ENCODE measurements around the gene PTPRK. TPM values are rescaled to one million over a fixed set of nuclear protein-coding genes. Genes with fewer than 3 reads are reported as not detected.

PTPRK gene
- total and polyA plus RNA-seq, 2 of the 13 experiments (the other 11 are each of a cell fraction or from before 2014, with no cell fraction given): 43.6 to 98.3 TPM

GRCh38 chr6:128171182-128171581 is 349.2 kb downstream of the PTPRK start:
- ATAC-seq (no peak), DNase-seq (ENCODE audit: low spot score) (no peak), FAIRE-seq (no peak)
- no peak for TF ChIP-seq REST (IDR thresholded peaks at IDR 0.05; ENCODE audit: borderline replicate concordance in 1 of 2, low read depth in 1 of 2, low read length in 2 of 2)
- TF ChIP-seq ZNF816 (CRISPR knock-in tag; IDR thresholded peaks at IDR 0.05; ENCODE audit: borderline replicate concordance): no peak
- TF ChIP-seq MAFF (IDR thresholded peaks at IDR 0.05; ENCODE audit: low read depth, low read length): no peak
- Histone ChIP-seq H3K4me1 (ENCODE audit: insufficient read depth, low read length) (peaks cover 7% of the 10 kb centered on the region; the same call in 1 of the 2 replicates), H2AFZ (ENCODE audit: low read length) (no peak overlapping the region), H3K27ac (ENCODE audit: extremely low read length, insufficient read depth, low read length) (no peak overlapping the region), H3K27me3 (ENCODE audit: control insufficient read depth in 1 of 2, insufficient read depth in 2 of 2, low read length in 2 of 2) (no peaks in the 10 kb centered on the region), H3K9me3 (ENCODE audit: low read length) (no peaks in the 10 kb centered on the region), H3K4me2 (ENCODE audit: low read depth, low read length) (no peak overlapping the region), H3K9ac (ENCODE audit: insufficient read depth, low read depth, low read length) (no peak overlapping the region), H3K79me2 (ENCODE audit: insufficient read depth, low read length) (no peaks in the 10 kb centered on the region), H3K4me3 (replicated peaks in 1 of 3; ENCODE audit: insufficient read depth in 1 of 3, low read depth in 2 of 3, low read length in 3 of 3) (no peak overlapping the region), H4K20me1 (ENCODE audit: insufficient read depth, low read length) (no peaks in the 10 kb centered on the region), H3K36me3 (replicated peaks in 1 of 2; ENCODE audit: control insufficient read depth in 1 of 2, insufficient read depth in 2 of 2, low read length in 2 of 2) (peaks cover 2 to 5% of the 10 kb centered on the region in 2 experiments; a peak in 4 of 5 replicates)
- intact Hi-C loops (cut with micrococcal nuclease; ENCODE audit: unreplicated experiment) (no loop called here), in situ Hi-C loops (cut with HindIII; ENCODE audit: extremely low pct_ligation_motif_present, low pct_unique_long_range_greater_than_20kb) (no loop called here)
- ChIA-PET POLR2A (no interaction called here), CTCF (ENCODE audit: low intra/inter-chr PET ratio, low total read pairs) (no interaction called here)
- no TSS peak for BruUV-seq (replicated peaks)
- 100% methylated on average over 4 of the region's 4 CpGs for WGBS (ENCODE audit: low lambda C conversion rate)

- TF ChIP-seq STAG1 (CRISPR knock-in tag; IDR thresholded peaks at IDR 0.05) (peak; percentile 12; the same call in 1 of the 2 replicates), ATF7-NPFF (CRISPR knock-in tag; IDR thresholded peaks at IDR 0.05; ENCODE audit: low read depth) (no peak), NFE2L2 (IDR thresholded peaks at IDR 0.05; ENCODE audit: low read length) (peak; percentile 28; the same call in 1 of the 2 replicates), ZNF326 (CRISPR knock-in tag; IDR thresholded peaks at IDR 0.05; ENCODE audit: borderline replicate concordance) (no peak), ZFP37 (CRISPR knock-in tag; IDR thresholded peaks at IDR 0.05; ENCODE audit: borderline replicate concordance) (no peak), ZNF703 (CRISPR knock-in tag; IDR thresholded peaks at IDR 0.05; ENCODE audit: borderline replicate concordance) (no peak), CTCF (CRISPR knock-in tag; IDR thresholded peaks at IDR 0.05) (0 out of 2 replicates have a peak, but pooled peaks have one; percentile 15)
- FAIRE-seq: no peak
- H3K9ac ChIP-seq (ENCODE audit: insufficient read depth, low read depth, low read length): no peak overlapping the region
- peaks cover 2 to 5% of the 10 kb centered on the region in 2 experiments; a peak in 4 of 5 replicates for H3K36me3 ChIP-seq (replicated peaks in 1 of 2; ENCODE audit: control insufficient read depth in 1 of 2, insufficient read depth in 2 of 2, low read length in 2 of 2)
- no peak overlapping the region for H2AFZ ChIP-seq (ENCODE audit: low read length)
- H3K27ac ChIP-seq (ENCODE audit: extremely low read length, insufficient read depth, low read length): no peak overlapping the region
- no peaks in the 10 kb centered on the region for H3K9me3 ChIP-seq (ENCODE audit: low read length)
- H3K27me3 ChIP-seq (ENCODE audit: control insufficient read depth in 1 of 2, insufficient read depth in 2 of 2, low read length in 2 of 2): no peaks in the 10 kb centered on the region
- CTCF ChIA-PET (ENCODE audit: low intra/inter-chr PET ratio, low total read pairs): no interaction called here
- H3K4me3 ChIP-seq (replicated peaks in 1 of 3; ENCODE audit: insufficient read depth in 1 of 3, low read depth in 2 of 3, low read length in 3 of 3): no peak overlapping the region
- H3K79me2 ChIP-seq (ENCODE audit: insufficient read depth, low read length): no peaks in the 10 kb centered on the region
- 98% methylated on average over 4 of the region's 4 CpGs for WGBS (ENCODE audit: low lambda C conversion rate)
- intact Hi-C loops (cut with micrococcal nuclease; ENCODE audit: unreplicated experiment): no loop called here
- no peak overlapping the region for H3K4me2 ChIP-seq (ENCODE audit: low read depth, low read length)
- H3K4me1 ChIP-seq (ENCODE audit: insufficient read depth, low read length): no peaks in the 10 kb centered on the region
- POLR2A ChIA-PET: no interaction called here
- ATAC-seq: peak; percentile 74
- H4K20me1 ChIP-seq (ENCODE audit: insufficient read depth, low read length): no peaks in the 10 kb centered on the region
- BruUV-seq (replicated peaks): no TSS peak
- in situ Hi-C loops (cut with HindIII; ENCODE audit: extremely low pct_ligation_motif_present, low pct_unique_long_range_greater_than_20kb): no loop called here
- peak; percentile 7 for DNase-seq (ENCODE audit: low spot score)
These were observed 352.2 kb downstream of the PTPRK start for GRCh38 chr6:128168244-128168643.

Measured in HepG2 (cell line).